Activated CD4-positive, alpha-beta T cell treated with anti-CD3 and anti-CD28 coated beads, Interleukin-10, Interleukin-2, amounts not matched to agents 100 ng/mL and 50 ng/mL, durations not matched to agents 16 hours and 8 hours (primary cell): Measurements from ENCODE around the gene HOXB4.

Experiments
- DNase-seq: peaks from one replicate; pipeline ENCODE4 v3.0.0-alpha.2; 2020

Gene HOXB4

GRCh38 chr17:48589060-48589830 lies 11.1 kb upstream of the HOXB4 start:
- no peak for DNase-seq

GRCh38 chr17:48588528-48588927 lies 10.4 kb upstream of the HOXB4 start:
- no peak for DNase-seq

GRCh38 chr17:48588074-48588415 lies 9.9 kb upstream of the HOXB4 start:
- no peak for DNase-seq

GRCh38 chr17:48587276-48588073 lies 9.3 kb upstream of the HOXB4 start:
- DNase-seq: no peak

GRCh38 chr17:48586355-48587258 lies 8.5 kb upstream of the HOXB4 start:
- no peak for DNase-seq

DNA sequence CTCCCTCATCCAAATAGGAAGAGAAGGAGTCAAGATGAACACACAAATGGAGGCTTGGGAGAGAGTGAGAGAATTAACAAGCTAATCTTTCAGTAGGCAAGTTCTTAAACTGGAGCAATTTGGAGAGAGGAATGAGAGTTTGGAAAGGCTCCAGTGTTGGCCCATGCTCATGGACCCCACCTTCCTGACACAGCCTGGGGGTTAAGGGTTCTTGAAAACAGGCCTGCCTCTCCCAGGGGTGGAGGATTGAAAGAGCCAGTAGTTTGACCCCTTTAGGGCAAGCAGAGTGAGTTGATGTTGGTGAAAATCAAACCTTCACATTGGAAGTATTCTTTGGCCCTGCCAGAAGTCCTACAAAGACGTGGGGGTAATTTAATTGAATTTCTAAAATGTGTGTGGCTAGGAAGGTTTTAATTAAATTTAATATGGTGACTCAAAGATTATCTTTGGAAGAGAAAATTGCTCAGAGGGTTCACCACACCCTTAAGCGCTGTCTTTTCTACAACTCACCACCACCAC lies 6.1 kb upstream of the HOXB4 start:
- no peak for DNase-seq

- no peak for DNase-seq
Measured at GRCh38 chr17:48583708-48584222, 5.6 kb upstream of the HOXB4 start.

DNA sequence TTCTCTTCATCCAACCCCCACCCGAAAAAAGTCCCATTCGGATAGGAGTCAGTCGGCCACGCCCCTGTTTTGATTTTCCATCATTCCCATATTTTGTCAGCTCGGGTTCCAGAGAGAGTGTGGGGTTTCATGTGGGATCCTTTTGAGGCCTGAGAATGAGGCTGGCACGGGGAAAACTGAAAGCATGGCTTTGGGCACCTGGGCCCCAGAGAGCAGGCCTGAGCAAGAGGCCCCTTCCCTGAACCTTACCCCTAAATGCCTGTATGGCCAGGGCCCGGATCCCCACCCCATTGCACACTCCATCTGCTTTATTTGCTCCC lies 4.6 kb upstream of the HOXB4 start:
- DNase-seq: no peak

DNA sequence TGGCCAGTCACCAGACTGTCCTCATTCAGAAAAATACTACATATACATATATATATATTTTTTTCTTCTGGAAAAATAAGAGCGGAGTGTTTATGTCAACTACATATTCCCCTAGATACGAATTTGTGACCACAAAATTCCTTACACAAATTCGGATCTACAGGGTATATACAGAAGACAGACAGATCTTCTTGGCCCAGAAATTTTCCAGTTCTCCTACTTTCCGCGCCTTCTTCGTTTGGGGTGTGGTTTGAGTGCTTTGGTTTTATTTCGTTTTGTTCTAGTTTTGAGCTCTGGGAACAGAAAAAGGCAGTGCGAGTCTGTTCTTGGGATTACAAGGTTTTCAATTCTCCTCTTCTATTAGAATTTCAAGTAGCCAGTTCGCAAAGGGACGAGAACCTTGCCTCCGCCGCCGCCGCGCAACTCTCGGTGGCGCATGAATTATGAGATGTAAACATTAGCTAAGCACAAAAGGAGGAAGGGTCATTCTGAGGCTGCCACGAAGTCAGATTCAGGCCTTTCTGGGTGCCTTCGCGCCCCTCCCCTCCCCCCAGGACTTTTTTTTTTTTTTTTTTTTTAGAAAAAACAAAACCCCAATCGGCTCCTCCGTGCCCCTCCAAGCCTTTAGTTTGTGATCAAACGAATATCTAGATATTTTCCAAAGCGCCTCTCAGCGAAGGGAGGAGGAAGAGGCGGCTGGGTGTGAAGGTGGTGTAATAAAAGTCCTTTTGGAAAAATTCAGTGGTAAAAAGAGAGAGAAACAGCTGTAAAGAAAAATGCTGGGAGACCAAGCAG lies 1.8 kb upstream of the HOXB4 start:
- no peak for DNase-seq

DNA sequence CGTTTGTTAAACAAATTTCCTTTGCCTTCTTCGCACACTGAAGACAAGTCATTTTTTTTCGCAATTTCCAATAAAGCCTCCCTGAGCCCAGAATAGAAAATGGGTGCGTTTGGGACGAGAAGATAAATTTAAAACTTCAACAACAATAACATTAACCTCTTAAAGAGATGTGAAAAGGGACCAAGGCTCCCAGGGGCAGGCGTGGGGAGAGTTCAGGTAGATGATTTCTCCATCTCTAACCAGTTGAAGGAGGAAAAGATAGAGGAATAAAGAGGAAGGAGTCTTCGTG lies 1.3 kb upstream of the HOXB4 start:
- no peak for DNase-seq

- no peak for DNase-seq
Measured at GRCh38 chr17:48578616-48579470, 693 bp upstream of the HOXB4 start.

DNA sequence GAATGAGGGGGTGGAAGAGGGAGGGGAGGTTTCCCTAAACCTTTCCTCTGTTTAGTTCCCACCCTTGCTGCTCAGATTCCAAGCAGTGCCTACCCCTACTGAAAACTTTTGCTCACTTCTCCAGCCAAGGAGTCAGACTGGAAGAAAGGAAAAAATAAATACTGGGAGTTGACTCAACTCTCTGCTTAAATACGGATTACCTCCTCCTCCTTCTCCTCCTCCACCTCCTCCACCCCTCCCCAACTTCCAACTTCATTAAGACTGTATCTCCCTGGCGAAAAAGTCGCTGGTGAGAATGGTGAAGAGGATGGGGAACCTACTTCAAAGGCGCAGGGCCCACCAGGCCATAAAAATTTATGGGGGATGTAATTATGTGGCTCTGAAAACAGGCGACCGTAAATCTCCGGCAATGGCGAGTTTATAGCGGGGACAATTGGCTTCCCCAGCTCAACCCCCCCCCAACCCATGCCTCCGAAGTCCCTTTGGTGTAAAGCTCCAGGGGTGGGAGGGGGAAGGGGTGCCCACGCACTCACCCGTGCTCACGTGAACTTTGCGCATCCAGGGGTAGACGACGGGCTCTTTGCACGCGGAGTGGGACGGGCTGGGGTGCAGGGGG lies 712 bp downstream of the HOXB4 start:
- peak; percentile 22 for DNase-seq

DNA sequence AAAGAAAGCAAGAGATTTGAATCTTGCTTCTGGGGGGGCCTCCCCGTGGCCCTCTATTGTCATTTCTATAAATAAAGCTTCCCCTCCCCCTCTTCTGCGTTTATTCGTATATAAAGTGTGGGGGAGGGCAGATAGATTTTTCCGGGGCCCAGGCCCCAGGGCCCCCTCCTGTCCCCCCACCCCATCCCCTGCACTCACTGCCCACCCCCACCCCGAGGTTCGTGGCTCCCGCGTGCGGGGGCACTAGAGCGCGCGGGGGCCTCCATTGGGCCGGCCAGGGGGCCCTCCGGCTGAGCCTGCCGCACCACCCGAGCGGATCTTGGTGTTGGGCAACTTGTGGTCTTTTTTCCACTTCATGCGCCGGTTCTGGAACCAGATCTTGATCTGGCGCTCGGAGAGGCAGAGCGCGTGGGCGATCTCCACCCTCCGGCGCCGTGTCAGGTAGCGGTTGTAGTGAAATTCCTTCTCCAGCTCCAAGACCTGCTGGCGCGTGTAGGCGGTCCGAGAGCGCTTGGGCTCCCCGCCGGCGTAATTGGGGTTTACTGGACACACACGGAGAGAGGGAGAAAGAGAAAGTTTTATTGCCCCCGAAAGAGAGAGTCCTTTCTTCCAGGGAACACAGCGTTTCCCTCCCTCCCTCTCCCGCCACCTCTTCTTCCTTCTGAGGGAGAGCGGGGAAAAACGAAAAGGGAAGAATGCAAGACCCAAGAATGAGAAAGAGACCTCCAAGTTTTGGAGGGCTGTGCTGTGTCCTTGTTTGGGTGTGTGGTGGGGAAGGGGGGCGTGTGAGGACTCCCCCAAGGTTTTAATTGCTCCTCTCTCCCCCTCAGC lies 1.5 kb downstream of the HOXB4 start:
- peak; percentile 16 for DNase-seq

DNA sequence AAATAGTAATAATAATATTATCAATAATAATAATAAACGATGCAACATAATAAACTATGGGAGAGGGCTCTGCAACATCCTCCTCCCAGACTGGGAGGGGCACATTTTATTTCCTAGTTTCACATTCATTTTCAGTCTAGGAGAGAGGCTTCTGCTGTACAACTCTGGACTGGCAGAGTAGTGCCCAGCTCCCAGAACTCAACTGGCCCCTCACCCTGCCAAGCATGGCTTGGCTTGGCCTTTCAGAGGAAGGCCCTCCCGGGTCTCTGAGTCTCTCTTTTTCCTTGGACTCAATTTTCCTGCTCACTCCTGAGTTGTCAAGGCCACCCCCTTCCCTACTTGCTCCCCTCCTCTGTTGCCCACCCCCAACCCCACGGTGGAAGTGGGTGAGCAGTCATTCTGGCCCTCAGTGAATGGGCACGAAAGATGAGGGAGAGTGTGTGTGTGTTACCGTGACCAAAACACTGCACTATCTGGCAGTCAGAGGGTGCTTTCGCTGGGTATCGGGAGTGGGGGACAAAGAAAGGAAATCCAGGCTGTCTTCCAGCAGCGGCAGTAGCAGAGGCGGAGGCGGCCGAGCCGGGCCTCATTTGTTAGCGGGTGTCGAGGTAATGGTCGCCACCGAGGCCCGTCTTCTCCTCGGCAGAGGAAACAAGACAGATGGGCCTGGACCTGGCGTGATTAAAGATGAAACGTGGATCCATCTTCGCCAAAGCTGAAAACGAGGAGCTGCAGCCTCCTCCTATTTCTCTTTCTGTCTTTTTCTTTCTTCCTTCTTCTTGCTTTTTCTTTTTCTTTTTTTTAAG lies 2.3 kb downstream of the HOXB4 start:
- no peak for DNase-seq

DNA sequence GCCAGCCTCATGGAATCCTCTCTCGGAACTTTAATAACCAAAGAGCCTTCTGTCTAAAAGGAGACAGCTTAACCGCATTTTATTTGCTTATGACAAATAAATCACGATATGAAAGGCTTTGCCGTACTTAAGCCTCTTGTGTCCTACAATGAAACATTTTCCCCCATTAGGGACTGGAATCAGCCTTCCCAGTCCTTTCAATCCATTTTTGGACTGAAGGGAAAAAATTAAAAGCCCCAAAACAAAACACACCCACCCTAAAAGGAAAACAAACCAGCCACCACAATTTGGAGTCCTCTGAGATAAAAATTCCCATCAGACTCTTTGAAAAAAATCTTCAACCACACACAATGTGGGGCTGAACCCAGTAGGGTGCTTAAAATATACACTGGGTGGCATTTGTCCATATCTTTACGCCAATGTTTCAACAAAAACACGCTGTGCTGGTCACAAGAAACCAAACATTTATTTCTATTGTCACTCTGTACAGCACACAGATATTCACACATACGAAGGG lies 3.0 kb downstream of the HOXB4 start:
- DNase-seq: no peak

DNA sequence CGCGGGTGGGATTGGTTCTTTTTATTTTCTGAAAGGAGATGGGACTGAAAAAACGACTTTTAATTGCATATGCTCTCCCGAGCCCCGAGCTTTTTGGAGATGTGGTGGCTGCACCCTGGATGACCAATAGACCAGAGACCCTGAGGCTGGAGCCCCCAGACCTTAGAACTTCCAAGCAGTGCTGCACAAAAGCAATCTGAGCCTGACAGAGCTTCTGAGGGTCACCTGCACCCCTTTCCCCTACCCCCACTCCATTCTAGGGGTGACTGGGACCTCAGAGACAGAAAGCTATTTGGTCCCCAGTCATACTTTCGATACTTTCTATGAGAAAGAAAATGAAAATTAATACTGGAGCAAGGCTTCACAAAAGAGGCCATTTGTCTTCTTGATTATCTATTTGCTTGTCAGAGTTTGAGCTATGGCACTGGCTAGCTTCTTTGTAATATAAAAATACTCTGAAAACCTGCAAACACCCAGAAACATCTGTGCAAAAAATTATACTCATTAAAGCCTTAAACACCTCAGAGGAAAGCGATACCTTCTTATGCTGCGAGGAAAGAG lies 3.6 kb downstream of the HOXB4 start:
- no peak for DNase-seq

DNA sequence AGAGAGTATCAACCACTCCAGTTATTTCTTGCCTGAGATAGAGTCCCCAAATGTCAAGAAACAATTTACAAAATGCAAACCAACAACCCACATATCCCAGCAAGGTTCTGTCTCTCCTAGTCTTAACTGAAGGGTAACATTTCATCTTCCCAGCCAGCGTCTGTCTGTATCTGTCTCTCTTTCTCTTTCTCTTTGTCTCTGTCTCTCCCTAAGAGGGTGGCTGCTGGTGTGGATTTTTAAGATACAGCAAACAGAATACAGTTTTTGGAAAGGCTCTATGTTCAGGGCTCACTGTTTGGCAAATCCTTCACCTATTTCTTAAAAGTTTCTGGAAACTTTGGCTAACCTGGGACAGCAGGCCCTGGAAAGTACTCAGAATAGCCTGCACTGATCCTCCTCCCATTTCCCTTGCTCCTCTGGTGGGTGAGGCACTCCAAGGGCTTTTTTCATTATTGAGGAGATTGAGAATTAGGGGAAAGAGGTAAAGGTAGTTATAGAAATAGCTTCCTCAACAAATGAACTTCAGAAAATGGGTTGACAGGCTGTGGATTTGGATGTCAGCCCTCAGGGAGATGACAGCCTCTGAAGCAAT lies 6.2 kb downstream of the HOXB4 start:
- no peak for DNase-seq
